ENCODE results near the gene ZNRF1.
A peak's percentile ranks its signal among the peaks of the same experiment; 100 is the strongest.

DNA sequence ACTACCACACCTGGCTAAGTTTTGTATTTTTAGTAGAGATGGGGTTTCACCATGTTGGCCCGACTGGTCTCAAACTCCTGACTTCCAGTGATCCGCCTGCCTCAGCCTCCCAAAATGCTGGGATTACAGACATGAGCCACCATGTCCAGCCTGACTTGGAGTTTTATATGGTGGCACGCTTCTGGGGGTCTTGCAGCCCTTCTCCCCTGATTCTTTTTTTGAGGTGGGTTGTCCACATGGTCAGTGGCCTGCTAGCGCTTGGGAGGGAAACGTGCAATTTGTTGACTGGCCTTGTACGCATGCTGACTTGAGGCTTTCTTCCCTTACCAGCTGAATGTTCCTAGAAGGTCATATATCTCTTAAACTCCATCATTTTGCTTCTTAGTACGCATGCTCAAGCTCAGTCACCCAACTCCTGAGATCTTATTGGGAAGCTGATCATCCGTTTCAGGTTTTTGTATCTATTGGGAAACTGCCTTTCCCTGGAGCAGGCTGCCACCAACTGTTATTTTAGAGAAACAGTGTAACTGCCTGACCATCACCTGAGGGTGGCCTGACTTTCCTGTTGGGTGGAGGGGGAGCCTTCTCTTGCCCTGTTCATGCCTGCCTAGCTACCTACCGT lies 131.4 kb downstream of the ZNRF1 start:
- TF ChIP-seq, protein P1, sequence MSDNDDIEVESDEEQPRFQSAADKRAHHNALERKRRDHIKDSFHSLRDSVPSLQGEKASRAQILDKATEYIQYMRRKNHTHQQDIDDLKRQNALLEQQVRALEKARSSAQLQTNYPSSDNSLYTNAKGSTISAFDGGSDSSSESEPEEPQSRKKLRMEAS (IDR thresholded peaks at IDR 0.05), result no peak
- TF ChIP-seq, protein P2, sequence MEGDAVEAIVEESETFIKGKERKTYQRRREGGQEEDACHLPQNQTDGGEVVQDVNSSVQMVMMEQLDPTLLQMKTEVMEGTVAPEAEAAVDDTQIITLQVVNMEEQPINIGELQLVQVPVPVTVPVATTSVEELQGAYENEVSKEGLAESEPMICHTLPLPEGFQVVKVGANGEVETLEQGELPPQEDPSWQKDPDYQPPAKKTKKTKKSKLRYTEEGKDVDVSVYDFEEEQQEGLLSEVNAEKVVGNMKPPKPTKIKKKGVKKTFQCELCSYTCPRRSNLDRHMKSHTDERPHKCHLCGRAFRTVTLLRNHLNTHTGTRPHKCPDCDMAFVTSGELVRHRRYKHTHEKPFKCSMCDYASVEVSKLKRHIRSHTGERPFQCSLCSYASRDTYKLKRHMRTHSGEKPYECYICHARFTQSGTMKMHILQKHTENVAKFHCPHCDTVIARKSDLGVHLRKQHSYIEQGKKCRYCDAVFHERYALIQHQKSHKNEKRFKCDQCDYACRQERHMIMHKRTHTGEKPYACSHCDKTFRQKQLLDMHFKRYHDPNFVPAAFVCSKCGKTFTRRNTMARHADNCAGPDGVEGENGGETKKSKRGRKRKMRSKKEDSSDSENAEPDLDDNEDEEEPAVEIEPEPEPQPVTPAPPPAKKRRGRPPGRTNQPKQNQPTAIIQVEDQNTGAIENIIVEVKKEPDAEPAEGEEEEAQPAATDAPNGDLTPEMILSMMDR (IDR thresholded peaks at IDR 0.05; ENCODE audit: control extremely low read depth in 1 of 3, insufficient read depth in 1 of 3, low read depth in 1 of 3, low read length in 3 of 3), result peak; percentile 32 to 56 (median 46); a peak in 3 of 4 replicates
- no peak for TF ChIP-seq EZH2 (IDR thresholded peaks at IDR 0.05; ENCODE audit: low read depth, low read length, severe bottlenecking)

Data from H1 (cell line).